Natural killer cell treated with Interleukin-12 subunit alpha and Interleukin-12 subunit beta and Interleukin-15 and Interleukin-18, amount 100 ng/mL, for 72 hours (primary cell): Measurements from ENCODE around the gene SCIN. TPM values are rescaled to one million over a fixed set of nuclear protein-coding genes. Genes with fewer than 3 reads are reported as not detected.
"Not testable (repeated sequence)": the region's sequence is repeated elsewhere in the genome, so short reads cannot be mapped to it uniquely, and the experiment has no call there.

Experiments used
- ATAC-seq, 2 donors: fragments of 150-1000 bp; cut with Tn5 transposase in 1 of 2; sonication (Bioruptor Pico), chemical (Tn5 transposase) in 1 of 2; 2 replicates each; pipeline ENCODE4 v1.10.0; 2021
- DNase-seq: peaks from one replicate; pipeline ENCODE4 v3.0.0; 2022; ENCODE audit warnings: low spot score
- H3K27ac Mint-ChIP-seq, 2 donors: 1 replicate in 1 of 2; 2 replicates in 1 of 2; pipeline ENCODE4 v1.8.0; 2022; ENCODE audit warnings: mixed read lengths in 2 of 2, mild to moderate bottlenecking in 1 of 2, moderate library complexity in 1 of 2
- H3K27me3 Mint-ChIP-seq, 2 donors: 1 replicate in 1 of 2; 2 replicates in 1 of 2; pipeline ENCODE4 v1.8.0; 2022; ENCODE audit warnings: mixed read lengths in 2 of 2
- H3K36me3 Mint-ChIP-seq: one replicate; pipeline ENCODE4 v1.8.0; 2022; ENCODE audit warnings: mixed read lengths
- H3K4me1 Mint-ChIP-seq, 2 donors: 1 replicate in 1 of 2; 2 replicates in 1 of 2; pipeline ENCODE4 v1.8.0; 2022; ENCODE audit warnings: low read depth in 2 of 2, mixed read lengths in 2 of 2, mild to moderate bottlenecking in 1 of 2
- H3K4me3 Mint-ChIP-seq: one replicate; pipeline ENCODE4 v1.8.0; 2022; ENCODE audit warnings: mixed read lengths
- H3K9me3 Mint-ChIP-seq: 2 replicates; pipeline ENCODE4 v1.8.0; 2022; ENCODE audit warnings: mixed read lengths
- total RNA-seq, 2 donors: library from RNA; stranded (reverse); gene quantifications; one replicate each; pipeline ENCODE4 v1.2.3, GENCODE V29; 2022

SCIN gene
- total RNA-seq, 2 donors from 2014 or later, result not detected

GRCh38 chr7:12638851-12639456, 68.4 kb downstream of the SCIN start:
- no peak overlapping the region for H3K4me3 Mint-ChIP-seq
- no peak overlapping the region for H3K27ac Mint-ChIP-seq
- no peak for DNase-seq
- H3K36me3 Mint-ChIP-seq, result no peaks in the 10 kb centered on the region
- H3K9me3 Mint-ChIP-seq, result no peaks in the 10 kb centered on the region
- no peak for ATAC-seq
- H3K4me1 Mint-ChIP-seq, result peaks cover 10 to 13% of the 10 kb centered on the region in 2 donors
- H3K27me3 Mint-ChIP-seq, result no peaks in the 10 kb centered on the region

- Mint-ChIP-seq H3K9me3 (no peaks in the 10 kb centered on the region), H3K4me1 (peaks cover 10 to 13% of the 10 kb centered on the region in 2 donors), H3K4me3 (no peak overlapping the region), H3K36me3 (no peaks in the 10 kb centered on the region), H3K27me3 (peaks cover 0 to under 1% of the 10 kb centered on the region in 2 donors), H3K27ac (no peak overlapping the region)
- ATAC-seq, result no peak
- no peak for DNase-seq
Measured at GRCh38 chr7:12640299-12641096, 70.0 kb downstream of the SCIN start.

- H3K4me3 Mint-ChIP-seq, result no peak overlapping the region
- no peak overlapping the region for H3K27ac Mint-ChIP-seq
- no peak for DNase-seq
- ATAC-seq, result peak in 1 of 2 donors; percentile 52
- H3K27me3 Mint-ChIP-seq, result peaks cover 0 to 2% of the 10 kb centered on the region in 2 donors
- no peaks in the 10 kb centered on the region for H3K36me3 Mint-ChIP-seq
- H3K9me3 Mint-ChIP-seq, result no peaks in the 10 kb centered on the region
- peaks cover 5 to 8% of the 10 kb centered on the region in 2 donors for H3K4me1 Mint-ChIP-seq
Measured at GRCh38 chr7:12641196-12641595, 70.7 kb downstream of the SCIN start.

GRCh38 chr7:12642508-12642907, 72.0 kb downstream of the SCIN start:
- H3K36me3 Mint-ChIP-seq, result no peaks in the 10 kb centered on the region
- H3K27ac Mint-ChIP-seq, result no peak overlapping the region
- peaks cover 3 to 5% of the 10 kb centered on the region in 2 donors for H3K4me1 Mint-ChIP-seq
- ATAC-seq, result no peak
- no peaks in the 10 kb centered on the region for H3K9me3 Mint-ChIP-seq
- H3K4me3 Mint-ChIP-seq, result no peak overlapping the region
- H3K27me3 Mint-ChIP-seq, result peaks cover 0 to 2% of the 10 kb centered on the region in 2 donors
- DNase-seq, result no peak

- DNase-seq (no peak), ATAC-seq (no peak)
- H3K9me3 Mint-ChIP-seq, result no peaks in the 10 kb centered on the region
- peaks cover 2 to 3% of the 10 kb centered on the region in 2 donors for H3K4me1 Mint-ChIP-seq
- H3K4me3 Mint-ChIP-seq, result no peak overlapping the region
- H3K36me3 Mint-ChIP-seq, result no peaks in the 10 kb centered on the region
- H3K27ac Mint-ChIP-seq, result no peak overlapping the region
- peaks cover 0 to 2% of the 10 kb centered on the region in 2 donors for H3K27me3 Mint-ChIP-seq
Measured at GRCh38 chr7:12643001-12643643, 72.6 kb downstream of the SCIN start.

- H3K9me3 Mint-ChIP-seq, result no peaks in the 10 kb centered on the region
- peaks cover 0 to 2% of the 10 kb centered on the region in 2 donors for H3K27me3 Mint-ChIP-seq
- H3K4me1 Mint-ChIP-seq, result no peaks in the 10 kb centered on the region
- DNase-seq (no peak), ATAC-seq (no peak)
- H3K36me3 Mint-ChIP-seq, result no peaks in the 10 kb centered on the region
- H3K4me3 Mint-ChIP-seq, result no peak overlapping the region
- H3K27ac Mint-ChIP-seq, result no peak overlapping the region
Measured at GRCh38 chr7:12643644-12644043, 73.1 kb downstream of the SCIN start.

GRCh38 chr7:12645212-12645611, 74.7 kb downstream of the SCIN start:
- not testable (repeated sequence) for ATAC-seq, H3K4me1 Mint-ChIP-seq, H3K9me3 Mint-ChIP-seq, H3K27ac Mint-ChIP-seq, H3K27me3 Mint-ChIP-seq, DNase-seq, H3K36me3 Mint-ChIP-seq, H3K4me3 Mint-ChIP-seq

GRCh38 chr7:12646139-12646538, 75.6 kb downstream of the SCIN start:
- ATAC-seq (no peak), DNase-seq (no peak)
- Mint-ChIP-seq H3K9me3 (no peaks in the 10 kb centered on the region), H3K27me3 (peaks cover 0 to 2% of the 10 kb centered on the region in 2 donors), H3K36me3 (no peaks in the 10 kb centered on the region), H3K27ac (no peak overlapping the region), H3K4me3 (no peak overlapping the region), H3K4me1 (no peaks in the 10 kb centered on the region)

- ATAC-seq (no peak), DNase-seq (no peak)
- Mint-ChIP-seq H3K4me3 (no peak overlapping the region), H3K36me3 (no peaks in the 10 kb centered on the region), H3K9me3 (no peaks in the 10 kb centered on the region), H3K27ac (no peak overlapping the region), H3K4me1 (no peaks in the 10 kb centered on the region), H3K27me3 (peaks cover 0 to 2% of the 10 kb centered on the region in 2 donors)
Measured at GRCh38 chr7:12647364-12648219, 77.1 kb downstream of the SCIN start.

GRCh38 chr7:12648704-12649261, 78.3 kb downstream of the SCIN start:
- ATAC-seq (no peak), DNase-seq (no peak)
- H3K9me3 Mint-ChIP-seq, result no peaks in the 10 kb centered on the region
- no peak overlapping the region for H3K4me3 Mint-ChIP-seq
- H3K4me1 Mint-ChIP-seq, result no peaks in the 10 kb centered on the region
- no peak overlapping the region for H3K27ac Mint-ChIP-seq
- peaks cover 0 to 2% of the 10 kb centered on the region in 2 donors for H3K27me3 Mint-ChIP-seq
- H3K36me3 Mint-ChIP-seq, result no peaks in the 10 kb centered on the region

- H3K4me1 Mint-ChIP-seq, result no peaks in the 10 kb centered on the region
- H3K27ac Mint-ChIP-seq, result no peak overlapping the region
- no peaks in the 10 kb centered on the region for H3K9me3 Mint-ChIP-seq
Measured at GRCh38 chr7:12649348-12649747, 78.8 kb downstream of the SCIN start.

GRCh38 chr7:12650080-12650479, 79.6 kb downstream of the SCIN start:
- H3K9me3 Mint-ChIP-seq, result no peaks in the 10 kb centered on the region
- peaks cover 0 to 2% of the 10 kb centered on the region in 2 donors for H3K27me3 Mint-ChIP-seq

More at GRCh38 chr7:12649348-12649747, 78.8 kb downstream of the SCIN start:
- ATAC-seq (no peak), DNase-seq (no peak)
- Mint-ChIP-seq H3K36me3 (no peaks in the 10 kb centered on the region), H3K27me3 (peaks cover 0 to 2% of the 10 kb centered on the region in 2 donors), H3K4me3 (no peak overlapping the region)

GRCh38 chr7:12653110-12653509, 82.6 kb downstream of the SCIN start:
- no peak for ATAC-seq
- Mint-ChIP-seq H3K27me3 (no peaks in the 10 kb centered on the region), H3K9me3 (no peaks in the 10 kb centered on the region), H3K27ac (no peak overlapping the region), H3K4me3 (no peak overlapping the region), H3K36me3 (no peaks in the 10 kb centered on the region), H3K4me1 (no peaks in the 10 kb centered on the region)
- no peak for DNase-seq

More at GRCh38 chr7:12650080-12650479, 79.6 kb downstream of the SCIN start:
- Mint-ChIP-seq H3K4me1 (no peaks in the 10 kb centered on the region), H3K36me3 (no peaks in the 10 kb centered on the region), H3K4me3 (no peak overlapping the region), H3K27ac (no peak overlapping the region)
- ATAC-seq (no peak), DNase-seq (no peak)
